ENCODE results near the gene NCAN. TPM values are rescaled to one million over a fixed set of nuclear protein-coding genes. Genes with fewer than 3 reads are reported as not detected.

NCAN gene
- polyA plus RNA-seq, 3 donors: not detected

- intact Hi-C loops (cut with micrococcal nuclease): loop anchor here in 1 of 2 donors (2.0 kb wide), 1 partner anchor 78 kb away; no protein-coding TSS in a partner anchor
- DNase-seq: no peak
- peaks cover 6% of the 10 kb centered on the region for H3K4me1 Mint-ChIP-seq
- TF ChIP-seq, protein P1, sequence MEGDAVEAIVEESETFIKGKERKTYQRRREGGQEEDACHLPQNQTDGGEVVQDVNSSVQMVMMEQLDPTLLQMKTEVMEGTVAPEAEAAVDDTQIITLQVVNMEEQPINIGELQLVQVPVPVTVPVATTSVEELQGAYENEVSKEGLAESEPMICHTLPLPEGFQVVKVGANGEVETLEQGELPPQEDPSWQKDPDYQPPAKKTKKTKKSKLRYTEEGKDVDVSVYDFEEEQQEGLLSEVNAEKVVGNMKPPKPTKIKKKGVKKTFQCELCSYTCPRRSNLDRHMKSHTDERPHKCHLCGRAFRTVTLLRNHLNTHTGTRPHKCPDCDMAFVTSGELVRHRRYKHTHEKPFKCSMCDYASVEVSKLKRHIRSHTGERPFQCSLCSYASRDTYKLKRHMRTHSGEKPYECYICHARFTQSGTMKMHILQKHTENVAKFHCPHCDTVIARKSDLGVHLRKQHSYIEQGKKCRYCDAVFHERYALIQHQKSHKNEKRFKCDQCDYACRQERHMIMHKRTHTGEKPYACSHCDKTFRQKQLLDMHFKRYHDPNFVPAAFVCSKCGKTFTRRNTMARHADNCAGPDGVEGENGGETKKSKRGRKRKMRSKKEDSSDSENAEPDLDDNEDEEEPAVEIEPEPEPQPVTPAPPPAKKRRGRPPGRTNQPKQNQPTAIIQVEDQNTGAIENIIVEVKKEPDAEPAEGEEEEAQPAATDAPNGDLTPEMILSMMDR (IDR thresholded peaks at IDR 0.05): no peak
- Histone ChIP-seq H3K4me2 (replicated peaks; ENCODE audit: extremely low read depth, low read length, poor library complexity, severe bottlenecking) (peak overlapping the region; percentile 83), H3K9me3 (replicated peaks in 1 of 2; ENCODE audit: control insufficient read depth in 1 of 2, insufficient read depth in 1 of 2, low read length in 2 of 2) (no peaks in the 10 kb centered on the region), H3K4me1 (ENCODE audit: control insufficient read depth in 1 of 2, insufficient read depth in 2 of 2, low read length in 2 of 2) (peaks cover 8 to 12% of the 10 kb centered on the region in 2 donors), H2AFZ (ENCODE audit: insufficient read depth, low read depth, low read length, poor library complexity, severe bottlenecking) (peak overlapping the region; percentile 83), H3K4me3 (replicated peaks in 1 of 3; ENCODE audit: low read depth in 2 of 3, low read length in 3 of 3) (peak overlapping the region in 1 of 3 experiments; percentile 72), H4K20me1 (ENCODE audit: insufficient read depth, low read length) (no peaks in the 10 kb centered on the region), H3K27me3 (ENCODE audit: control insufficient read depth in 2 of 2, insufficient read depth in 2 of 2, low read length in 2 of 2) (peaks cover 3 to 24% of the 10 kb centered on the region in 2 donors), H3K27ac (ENCODE audit: low read depth in 1 of 2, low read length in 2 of 2) (no peak overlapping the region), H3K9ac (ENCODE audit: insufficient read depth, low read length, poor library complexity, severe bottlenecking) (peak overlapping the region; percentile 40), H3K79me2 (ENCODE audit: insufficient read depth, low read length) (no peaks in the 10 kb centered on the region), H3K36me3 (replicated peaks in 1 of 2; ENCODE audit: control insufficient read depth in 1 of 2, insufficient read depth in 2 of 2, low read length in 2 of 2) (no peaks in the 10 kb centered on the region)
- peak overlapping the region; percentile 66 to 80 for H3K4me3 Mint-ChIP-seq
- WGBS (ENCODE audit: insufficient coverage): 74% methylated on average over 10 of the region's 17 CpGs
- no peak overlapping the region for H3K27ac Mint-ChIP-seq
- H3K27me3 Mint-ChIP-seq (ENCODE audit: low read depth in 3 of 3): peaks cover 28 to 50% (median 36%) of the 10 kb centered on the region in 3 donors
- peaks cover 0 to 2% (median 0%) of the 10 kb centered on the region in 7 donors for H3K9me3 Mint-ChIP-seq
- no peaks in the 10 kb centered on the region for H3K36me3 Mint-ChIP-seq
These were observed 12.5 kb downstream of the NCAN start for GRCh38 chr19:19224150-19224851.

DNA sequence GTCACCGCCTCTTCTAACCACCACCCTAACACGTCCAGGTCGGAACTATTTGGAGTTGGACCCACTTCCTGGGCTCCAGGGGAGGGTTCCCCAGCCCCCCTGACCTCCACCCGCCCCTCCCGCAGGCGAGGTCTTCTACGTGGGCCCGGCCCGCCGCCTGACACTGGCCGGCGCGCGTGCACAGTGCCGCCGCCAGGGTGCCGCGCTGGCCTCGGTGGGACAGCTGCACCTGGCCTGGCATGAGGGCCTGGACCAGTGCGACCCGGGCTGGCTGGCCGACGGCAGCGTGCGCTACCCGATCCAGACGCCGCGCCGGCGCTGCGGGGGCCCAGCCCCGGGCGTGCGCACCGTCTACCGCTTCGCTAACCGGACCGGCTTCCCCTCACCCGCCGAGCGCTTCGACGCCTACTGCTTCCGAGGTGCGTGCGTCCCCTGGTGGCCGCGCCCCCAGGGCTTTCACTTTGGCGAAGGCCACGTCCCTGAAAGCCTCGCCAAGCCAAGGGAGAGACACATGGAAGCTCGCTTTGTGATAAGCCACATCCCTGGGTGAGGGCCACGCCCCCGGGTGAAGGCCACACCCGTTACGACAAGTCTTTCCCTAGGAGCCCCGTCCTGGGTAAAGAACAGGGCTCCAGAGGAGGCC lies 13.2 kb downstream of the NCAN start:
- Histone ChIP-seq H2AFZ (ENCODE audit: insufficient read depth, low read depth, low read length, poor library complexity, severe bottlenecking) (peak overlapping the region; percentile 83), H4K20me1 (ENCODE audit: insufficient read depth, low read length) (no peaks in the 10 kb centered on the region), H3K27me3 (ENCODE audit: control insufficient read depth in 2 of 2, insufficient read depth in 2 of 2, low read length in 2 of 2) (peaks cover 3 to 24% of the 10 kb centered on the region in 2 donors), H3K79me2 (ENCODE audit: insufficient read depth, low read length) (no peaks in the 10 kb centered on the region), H3K4me2 (replicated peaks; ENCODE audit: extremely low read depth, low read length, poor library complexity, severe bottlenecking) (peak overlapping the region; percentile 83), H3K4me3 (replicated peaks in 1 of 3; ENCODE audit: low read depth in 2 of 3, low read length in 3 of 3) (peak overlapping the region in 2 of 3 experiments; percentile 8 to 72), H3K9me3 (replicated peaks in 1 of 2; ENCODE audit: control insufficient read depth in 1 of 2, insufficient read depth in 1 of 2, low read length in 2 of 2) (no peaks in the 10 kb centered on the region), H3K9ac (ENCODE audit: insufficient read depth, low read length, poor library complexity, severe bottlenecking) (peak overlapping the region; percentile 40), H3K36me3 (replicated peaks in 1 of 2; ENCODE audit: control insufficient read depth in 1 of 2, insufficient read depth in 2 of 2, low read length in 2 of 2) (no peaks in the 10 kb centered on the region), H3K4me1 (ENCODE audit: control insufficient read depth in 1 of 2, insufficient read depth in 2 of 2, low read length in 2 of 2) (peaks cover 8 to 12% of the 10 kb centered on the region in 2 donors), H3K27ac (ENCODE audit: low read depth in 1 of 2, low read length in 2 of 2) (no peak overlapping the region)
- TF ChIP-seq, protein P1 (IDR thresholded peaks at IDR 0.05): peak; percentile 82
- WGBS (ENCODE audit: insufficient coverage): 2% methylated on average over 58 of the region's 59 CpGs
- peak overlapping the region; percentile 67 to 80 for H3K4me3 Mint-ChIP-seq
- H3K27me3 Mint-ChIP-seq (ENCODE audit: low read depth in 3 of 3): peaks cover 27 to 49% (median 35%) of the 10 kb centered on the region in 3 donors
- no peaks in the 10 kb centered on the region for H3K36me3 Mint-ChIP-seq
- no peak overlapping the region for H3K27ac Mint-ChIP-seq
- peak; percentile 59 to 70 (median 67) for DNase-seq
- peaks cover 6% of the 10 kb centered on the region for H3K4me1 Mint-ChIP-seq
- intact Hi-C loops (cut with micrococcal nuclease): loop anchor here (2.0 to 5.0 kb wide), 2 partner anchors 78 kb away; no protein-coding TSS in a partner anchor
- peaks cover 0 to 2% (median 0%) of the 10 kb centered on the region in 7 donors for H3K9me3 Mint-ChIP-seq
